ENCODE measurements around the gene FOXM1.

Gene FOXM1

GRCh38 chr12:2835691-2836403 lies 41.1 kb downstream of the FOXM1 start:
- no peak for DNase-seq (ENCODE audit: low read depth in 2 of 2)

GRCh38 chr12:2834581-2835491 lies 42.1 kb downstream of the FOXM1 start, which contains the start of gene NRIP2:
TSS of gene NRIP2 (minus strand) at chr12:2835035. CDS start at chr12:2834983, 52 bp downstream.
- no peak for DNase-seq (ENCODE audit: low read depth in 2 of 2)

- DNase-seq (ENCODE audit: low read depth in 2 of 2): no peak
Observed at GRCh38 chr12:2833810-2834209, 43.2 kb downstream of the FOXM1 start.

GRCh38 chr12:2833327-2833726 lies 43.6 kb downstream of the FOXM1 start:
- DNase-seq (ENCODE audit: low read depth in 2 of 2): no peak

- DNase-seq (ENCODE audit: low read depth in 2 of 2): no peak
Observed at GRCh38 chr12:2832550-2833127, 44.3 kb downstream of the FOXM1 start.

GRCh38 chr12:2829275-2829674 lies 47.7 kb downstream of the FOXM1 start:
- DNase-seq (ENCODE audit: low read depth in 2 of 2): no peak

- DNase-seq (ENCODE audit: low read depth in 2 of 2): no peak
Observed at GRCh38 chr12:2826721-2827515, 50.1 kb downstream of the FOXM1 start.

- DNase-seq (ENCODE audit: low read depth in 2 of 2): no peak
Observed at GRCh38 chr12:2826036-2826435, 50.9 kb downstream of the FOXM1 start.

- DNase-seq (ENCODE audit: low read depth in 2 of 2): no peak
Observed at GRCh38 chr12:2825132-2825531, 51.8 kb downstream of the FOXM1 start.

GRCh38 chr12:2824541-2824940 lies 52.4 kb downstream of the FOXM1 start:
- no peak for DNase-seq (ENCODE audit: low read depth in 2 of 2)

- no peak for DNase-seq (ENCODE audit: low read depth in 2 of 2)
Observed at GRCh38 chr12:2823483-2823882, 53.5 kb downstream of the FOXM1 start.

GRCh38 chr12:2820432-2820831 lies 56.5 kb downstream of the FOXM1 start:
- DNase-seq (ENCODE audit: low read depth in 2 of 2): no peak

- DNase-seq (ENCODE audit: low read depth in 2 of 2): no peak
Observed at GRCh38 chr12:2819810-2820209, 57.2 kb downstream of the FOXM1 start.

GRCh38 chr12:2813214-2814185 lies 63.5 kb downstream of the FOXM1 start:
- no peak for DNase-seq (ENCODE audit: low read depth in 2 of 2)

GRCh38 chr12:2812290-2813213 lies 64.4 kb downstream of the FOXM1 start, which contains the start of gene ITFG2:
TSS of gene ITFG2 (plus strand) at chr12:2812668. CDS start at chr12:2812761, 93 bp downstream.
- peak; percentile 84 to 89 for DNase-seq (ENCODE audit: low read depth in 2 of 2)

- DNase-seq (ENCODE audit: low read depth in 2 of 2): no peak
Observed at GRCh38 chr12:2811801-2812200, 65.2 kb downstream of the FOXM1 start.

Data from stimulated activated CD8-positive, alpha-beta memory T cell treated with anti-CD3 and anti-CD28 coated beads, Interleukin-7, amount 100 ng/mL, for 1 hour (primary cell).